Stimulated activated CD4-positive, alpha-beta T cell treated with anti-CD3 and anti-CD28 coated beads, Interleukin-12 subunit alpha, Interleukin-12 subunit beta, amount 100 ng/mL, for 24 hours (primary cell): Measurements from ENCODE around the gene MATN1.

Experiments
- DNase-seq, 2 experiments: peaks; one replicate each; pipeline ENCODE4 v3.0.0-alpha.2; 2020; ENCODE audit warnings: low read depth in 2 of 2

Gene MATN1

DNA sequence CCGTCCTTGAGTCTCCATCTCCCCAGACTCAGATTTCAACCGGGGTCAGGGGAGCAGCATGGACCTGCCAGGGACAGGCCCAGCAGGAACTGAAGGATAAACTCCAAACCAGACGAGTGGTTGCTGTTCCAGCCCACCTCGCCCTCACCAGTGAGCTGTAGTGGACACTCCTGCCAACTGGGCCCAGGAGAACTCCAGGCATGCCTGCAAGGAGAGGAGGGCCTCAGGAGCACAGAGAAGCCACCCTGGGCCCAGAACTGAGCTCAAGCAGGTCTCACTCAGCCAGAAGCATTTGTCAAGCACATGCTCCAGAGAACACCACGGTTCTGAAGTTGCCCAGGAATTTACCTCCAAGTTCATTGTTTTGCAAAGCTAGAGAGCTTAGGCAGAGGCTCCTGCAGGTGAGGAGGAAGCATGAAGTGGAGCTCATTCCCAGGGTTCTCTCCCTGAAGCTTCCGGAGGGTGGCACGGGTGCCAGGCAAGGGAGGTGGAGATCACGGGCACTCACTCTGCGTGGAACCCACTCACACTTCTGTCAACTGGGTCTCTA is 61.0 kb downstream of the MATN1 start:
- no peak for DNase-seq

DNA sequence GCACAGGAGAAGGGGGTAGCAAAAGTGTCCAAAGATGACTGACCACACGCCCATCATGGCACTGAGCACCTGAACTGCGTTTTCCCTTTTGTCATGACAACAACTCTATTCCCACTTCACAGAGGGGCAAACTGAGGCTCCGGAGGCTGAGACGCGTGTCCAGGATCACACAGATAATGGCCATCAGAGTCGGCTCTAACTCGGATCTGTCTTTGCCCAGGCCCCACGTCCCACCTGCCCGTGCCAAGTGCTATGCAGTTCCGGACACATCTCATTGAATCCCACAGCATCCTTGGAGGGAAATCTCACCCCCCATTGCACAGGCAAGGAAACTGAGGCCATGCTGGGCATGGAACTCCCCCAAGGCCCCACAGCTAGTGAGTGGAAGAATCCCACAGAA is 62.1 kb downstream of the MATN1 start:
- no peak for DNase-seq
